GM21526 (cell line): ENCODE data around the gene GPR107.

Source experiments
- ATAC-seq: cut with Tn5 transposase; IDR thresholded peaks from one replicate; pipeline ENCODE4 v1.9.1; 2021; ENCODE audit warnings: moderate library complexity; ENCODE audit not compliant: unreplicated experiment, low FRiP score

Gene GPR107

GRCh38 chr9:130179331-130179907 lies 125.7 kb downstream of the GPR107 start:
- no peak for ATAC-seq

- ATAC-seq = no peak
Measured at GRCh38 chr9:130180516-130180915, 126.8 kb downstream of the GPR107 start.

DNA sequence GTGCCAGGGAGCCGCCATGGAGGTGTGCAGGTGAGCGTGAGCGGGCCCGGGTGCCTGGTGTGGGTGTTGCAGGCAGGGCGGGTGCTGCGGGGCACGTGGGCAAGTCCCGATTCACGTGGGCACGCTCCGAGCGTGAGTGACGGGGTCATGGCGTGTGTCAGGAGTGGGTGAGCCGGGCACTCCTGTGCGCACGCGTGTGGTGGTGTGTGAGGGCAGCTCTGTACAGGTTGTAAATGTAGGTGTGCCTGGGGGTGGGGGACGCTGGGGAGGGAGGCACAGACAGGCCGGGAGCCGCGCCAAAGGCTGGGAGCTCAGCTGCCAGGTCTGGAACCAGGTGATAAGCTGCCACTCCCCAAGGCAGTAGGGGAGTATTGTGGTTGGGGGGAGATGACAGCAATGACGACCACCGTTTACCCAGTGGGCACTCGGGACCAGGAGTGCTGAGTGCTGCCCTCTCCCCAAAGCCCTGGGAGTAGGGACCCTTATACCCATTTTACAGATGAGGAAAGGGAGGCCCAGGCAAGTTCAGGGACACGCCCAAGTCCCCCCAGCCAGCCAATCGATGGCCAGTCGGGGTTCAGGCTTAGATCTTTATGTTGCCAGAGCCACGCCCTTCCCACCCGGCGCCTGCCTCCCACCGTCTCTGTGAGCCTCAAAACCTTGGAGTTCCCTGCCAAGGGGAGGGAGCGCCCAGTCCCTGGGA lies 128.1 kb downstream of the GPR107 start:
- ATAC-seq = no peak

- ATAC-seq = no peak
Measured at GRCh38 chr9:130182381-130182909, 128.7 kb downstream of the GPR107 start.

GRCh38 chr9:130183133-130183762 lies 129.5 kb downstream of the GPR107 start:
- ATAC-seq = no peak

DNA sequence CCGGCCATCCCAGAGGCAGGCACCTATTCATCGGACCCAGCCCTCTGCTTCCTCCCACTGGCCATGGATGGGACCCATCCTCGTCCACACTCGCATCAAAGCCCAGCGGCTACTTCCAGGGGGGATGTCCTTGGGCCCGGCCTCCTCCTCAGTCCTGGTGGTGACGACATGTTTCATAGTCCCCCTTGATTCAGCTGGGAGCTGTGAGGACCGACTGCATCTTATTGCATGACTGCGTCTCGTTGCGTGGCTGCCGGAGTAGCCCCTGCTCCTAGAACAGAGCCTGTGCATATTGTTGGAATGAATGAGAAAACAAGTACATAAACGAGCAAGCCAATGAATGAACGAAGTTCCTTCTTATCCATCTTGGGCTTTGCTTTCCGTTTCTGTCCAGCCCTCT lies 131.3 kb downstream of the GPR107 start:
- no peak for ATAC-seq

GRCh38 chr9:130185490-130186031 lies 131.9 kb downstream of the GPR107 start:
- ATAC-seq = no peak

DNA sequence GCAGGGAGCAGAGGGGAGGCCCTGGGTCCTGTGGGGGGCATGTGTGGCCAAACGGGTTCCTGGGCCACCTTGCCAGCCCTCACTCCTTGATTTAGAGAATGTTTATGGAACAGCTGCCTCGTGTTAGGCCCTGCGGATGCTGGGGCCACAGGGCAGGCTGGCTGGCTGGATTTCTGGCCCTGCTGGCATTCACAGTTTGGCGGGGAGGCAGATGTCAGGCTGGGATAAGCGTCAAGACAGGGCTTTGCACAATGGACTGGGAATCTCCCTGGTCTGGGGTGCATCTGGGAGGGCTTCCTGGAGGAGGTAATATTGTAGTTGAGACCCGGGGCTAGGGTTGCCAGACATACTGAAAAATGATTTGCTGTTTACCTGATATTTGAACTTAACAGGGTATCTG lies 132.3 kb downstream of the GPR107 start:
- no peak for ATAC-seq

DNA sequence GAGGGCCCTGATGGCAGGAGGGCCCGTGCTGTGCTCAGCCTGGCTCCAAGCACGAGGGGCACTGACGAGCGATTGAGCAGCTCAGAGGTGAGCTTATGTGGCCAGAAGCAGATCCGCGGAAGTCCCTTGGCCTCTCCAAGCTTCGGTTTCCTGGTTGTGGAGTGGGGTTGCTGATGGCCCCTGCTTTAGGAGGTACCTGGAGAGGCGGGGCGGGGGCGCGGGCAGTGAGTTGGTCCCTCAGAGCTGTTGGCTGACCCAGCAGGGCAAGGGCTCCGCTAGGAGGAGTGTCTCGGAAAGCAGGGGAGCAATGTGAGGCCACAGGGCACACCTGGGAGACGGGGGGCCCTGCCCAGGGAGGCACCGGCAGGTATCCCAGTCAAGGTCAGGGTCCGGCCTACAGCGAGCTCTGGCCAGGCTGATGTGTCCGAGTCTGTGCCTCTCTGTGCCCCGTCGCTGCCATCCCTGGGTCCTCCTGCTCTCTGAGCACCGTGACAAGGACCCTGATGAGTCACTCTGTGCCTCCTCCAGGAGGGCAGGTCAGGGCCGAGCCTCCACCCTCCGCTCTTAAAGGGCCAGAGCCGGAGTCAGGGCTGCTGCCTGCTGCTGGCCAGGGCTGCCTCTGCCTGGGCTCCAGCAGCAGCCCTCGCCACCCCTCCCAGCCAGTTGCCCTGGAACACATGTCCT lies 133.3 kb downstream of the GPR107 start:
- no peak for ATAC-seq

GRCh38 chr9:130187523-130187846 lies 133.8 kb downstream of the GPR107 start:
- ATAC-seq = no peak

GRCh38 chr9:130188860-130189481 lies 135.3 kb downstream of the GPR107 start:
- no peak for ATAC-seq
